ENCODE results near the gene STAM2. TPM values are rescaled to one million over a fixed set of nuclear protein-coding genes. Genes with fewer than 3 reads are reported as not detected.

Gene STAM2
- total RNA-seq, 1 experiment from 2014 or later = 27.6 TPM

DNA sequence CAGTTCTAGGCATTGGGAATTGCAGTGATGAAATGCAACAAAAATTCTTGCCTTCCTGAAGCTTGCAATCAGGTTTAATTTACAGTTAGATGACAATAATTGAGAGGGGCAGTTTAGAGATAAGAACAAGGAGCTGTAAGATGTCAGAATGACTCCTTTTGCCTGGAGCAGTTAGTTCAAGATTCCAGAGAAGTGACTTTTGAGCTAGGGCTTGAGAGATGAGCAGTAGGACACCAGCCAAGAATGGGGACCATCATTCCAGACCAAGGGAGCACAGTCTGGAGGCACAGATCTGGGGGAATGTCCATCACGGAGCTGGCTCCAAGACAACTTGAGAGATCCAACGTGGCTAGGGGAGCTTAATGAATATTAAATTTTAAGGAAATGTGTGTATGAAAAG, 103.6 kb downstream of the STAM2 start:
- no peaks in the 10 kb centered on the region for H3K9me3 Mint-ChIP-seq (ENCODE audit: unreplicated experiment)
- ChIA-PET CTCF (interaction anchor here (1.2 to 1.7 kb wide), 2 partner anchors 16 to 564 kb away, joined by 3 read pairs; no protein-coding TSS in a partner anchor), POLR2A (interaction anchor here (1.5 kb wide), 1 partner anchor 9 kb away, joined by 9 read pairs; no protein-coding TSS in a partner anchor)
- H3K36me3 Mint-ChIP-seq (ENCODE audit: insufficient read depth, unreplicated experiment) = no peaks in the 10 kb centered on the region
- no peak overlapping the region for H3K4me3 Mint-ChIP-seq (ENCODE audit: unreplicated experiment)
- BruUV-seq (replicated peaks) = no TSS peak
- intact Hi-C loops (cut with micrococcal nuclease) = no loop called here
- H3K27me3 Mint-ChIP-seq (ENCODE audit: insufficient read depth, unreplicated experiment) = no peaks in the 10 kb centered on the region
- no peak overlapping the region for H3K27ac Mint-ChIP-seq (ENCODE audit: low read depth, unreplicated experiment)
- no peak for TF ChIP-seq CTCF (IDR thresholded peaks at IDR 0.05; ENCODE audit: unreplicated experiment)
- H3K4me1 Mint-ChIP-seq (ENCODE audit: insufficient read depth, unreplicated experiment) = no peaks in the 10 kb centered on the region
- DNase-seq (ENCODE audit: unreplicated experiment) = no peak

DNA sequence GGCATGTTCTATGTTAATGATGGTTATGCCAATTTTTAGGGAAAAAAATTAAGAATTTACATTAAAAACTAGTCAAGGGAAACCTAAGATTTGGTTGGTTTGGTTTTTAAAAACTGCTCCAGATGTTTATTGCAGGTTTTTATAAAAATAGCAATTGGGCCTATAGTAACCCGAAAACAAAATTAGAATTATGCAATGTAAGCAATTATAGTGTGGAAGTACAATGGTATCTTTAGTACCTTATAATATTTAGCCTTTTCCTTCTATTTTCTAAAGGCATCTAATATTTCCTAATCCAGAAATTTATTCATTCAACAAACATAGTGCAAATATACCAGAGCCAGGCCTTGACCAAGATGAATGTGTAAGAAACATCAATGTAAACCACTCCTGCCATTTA, 104.0 kb downstream of the STAM2 start:
- no TSS peak for BruUV-seq (replicated peaks)
- H3K27ac Mint-ChIP-seq (ENCODE audit: low read depth, unreplicated experiment) = no peak overlapping the region
- H3K36me3 Mint-ChIP-seq (ENCODE audit: insufficient read depth, unreplicated experiment) = no peaks in the 10 kb centered on the region
- ChIA-PET CTCF (no interaction called here), POLR2A (no interaction called here)
- no peak for DNase-seq (ENCODE audit: unreplicated experiment)
- H3K4me3 Mint-ChIP-seq (ENCODE audit: unreplicated experiment) = no peak overlapping the region
- intact Hi-C loops (cut with micrococcal nuclease) = no loop called here
- TF ChIP-seq CTCF (IDR thresholded peaks at IDR 0.05; ENCODE audit: unreplicated experiment) = no peak
- H3K27me3 Mint-ChIP-seq (ENCODE audit: insufficient read depth, unreplicated experiment) = no peaks in the 10 kb centered on the region
- no peaks in the 10 kb centered on the region for H3K4me1 Mint-ChIP-seq (ENCODE audit: insufficient read depth, unreplicated experiment)
- H3K9me3 Mint-ChIP-seq (ENCODE audit: unreplicated experiment) = no peaks in the 10 kb centered on the region

DNA sequence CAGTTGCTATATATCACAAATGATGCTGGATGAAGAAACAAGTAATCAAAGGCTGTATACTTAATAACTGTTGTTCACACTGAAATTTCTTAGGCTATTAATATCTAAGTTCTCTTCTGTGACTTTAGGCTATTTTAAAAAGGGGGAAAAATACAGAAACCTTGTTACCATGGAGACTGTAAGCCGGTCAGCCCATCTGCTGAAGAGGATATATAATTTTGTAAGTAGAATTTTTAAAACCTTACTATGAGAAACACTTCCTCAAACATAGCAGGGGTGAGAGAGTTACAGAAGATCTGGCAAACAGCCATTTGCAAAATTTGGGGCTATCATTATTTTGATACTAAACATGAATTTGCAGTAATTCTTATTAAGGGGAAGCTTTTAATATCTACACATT, 104.5 kb downstream of the STAM2 start:
- no peak for TF ChIP-seq CTCF (IDR thresholded peaks at IDR 0.05; ENCODE audit: unreplicated experiment)
- intact Hi-C loops (cut with micrococcal nuclease) = no loop called here
- POLR2A ChIA-PET = no interaction called here

DNA sequence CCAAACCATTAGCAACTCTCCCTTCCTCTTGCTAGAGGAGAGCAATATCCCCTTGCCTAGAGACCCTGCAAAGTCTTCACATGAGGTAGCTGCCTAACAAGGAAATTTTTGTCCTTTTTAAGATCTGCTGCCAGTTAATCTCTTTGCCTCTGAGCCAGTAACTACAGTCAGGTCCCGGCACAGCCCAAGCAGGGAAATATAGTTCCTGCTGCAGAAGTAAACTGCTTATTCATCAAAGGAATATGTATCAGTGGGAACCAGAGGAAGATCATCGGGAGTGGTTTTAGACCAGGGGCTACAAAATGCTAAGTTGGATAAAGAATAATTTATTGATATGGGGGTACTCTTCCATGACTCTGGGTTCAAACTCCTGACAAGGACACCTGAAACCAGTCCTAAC, 107.3 kb downstream of the STAM2 start:
- CTCF ChIA-PET = no interaction called here
- Mint-ChIP-seq H3K4me3 (ENCODE audit: unreplicated experiment) (no peak overlapping the region), H3K27ac (ENCODE audit: low read depth, unreplicated experiment) (no peak overlapping the region), H3K36me3 (ENCODE audit: insufficient read depth, unreplicated experiment) (no peaks in the 10 kb centered on the region), H3K9me3 (ENCODE audit: unreplicated experiment) (no peaks in the 10 kb centered on the region), H3K4me1 (ENCODE audit: insufficient read depth, unreplicated experiment) (no peaks in the 10 kb centered on the region), H3K27me3 (ENCODE audit: insufficient read depth, unreplicated experiment) (no peaks in the 10 kb centered on the region)
- DNase-seq (ENCODE audit: unreplicated experiment) = no peak
- POLR2A ChIA-PET = no interaction called here
- no TSS peak for BruUV-seq (replicated peaks)
- no peak for TF ChIP-seq CTCF (IDR thresholded peaks at IDR 0.05; ENCODE audit: unreplicated experiment)
- intact Hi-C loops (cut with micrococcal nuclease) = no loop called here

More for the DNA sequence above, 104.5 kb downstream of the STAM2 start:
- Mint-ChIP-seq H3K4me1 (ENCODE audit: insufficient read depth, unreplicated experiment) (no peaks in the 10 kb centered on the region), H3K4me3 (ENCODE audit: unreplicated experiment) (no peak overlapping the region), H3K27me3 (ENCODE audit: insufficient read depth, unreplicated experiment) (no peaks in the 10 kb centered on the region), H3K9me3 (ENCODE audit: unreplicated experiment) (no peaks in the 10 kb centered on the region), H3K36me3 (ENCODE audit: insufficient read depth, unreplicated experiment) (no peaks in the 10 kb centered on the region), H3K27ac (ENCODE audit: low read depth, unreplicated experiment) (no peak overlapping the region)
- CTCF ChIA-PET = no interaction called here
- DNase-seq (ENCODE audit: unreplicated experiment) = no peak
- no TSS peak for BruUV-seq (replicated peaks)

All from MCF 10A (cell line).